B cell (primary cell): ENCODE measurements around the gene ELOVL3. TPM values are rescaled to one million over a fixed set of nuclear protein-coding genes. Genes with fewer than 3 reads are reported as not detected.

Experiments used
- ATAC-seq: fragments of 200-7000 bp; cut with Tn5 transposase; one replicate; pipeline ENCODE4 v1.10.0; 2021; ENCODE audit warnings: low read depth, mild to moderate bottlenecking, moderate number of reproducible peaks, moderate library complexity
- CTCF ChIA-PET: fragments of 350-600 bp; sonication (Branson Sonifier 250); formaldehyde crosslinking; loops from one replicate; lab custom pipeline; 2021; ENCODE audit warnings: antibody characterized with exemption, inconsistent platforms; lab: Charles Lee
- POLR2A ChIA-PET: fragments of 350-600 bp; sonication (Branson Sonifier 250); formaldehyde crosslinking; loops from one replicate; lab custom pipeline; 2021; ENCODE audit warnings: antibody characterized with exemption; lab: Charles Lee
- DNase-seq: peaks from one replicate; pipeline ENCODE4 v3.0.0; 2013
- H2AFZ ChIP-seq: 2 replicates; pipeline ENCODE4 v1.6.1; 2012; ENCODE audit warnings: mild to moderate bottlenecking, low read depth, low read length; ENCODE audit not compliant: insufficient read depth, poor library complexity, severe bottlenecking
- H3K27ac ChIP-seq, 2 donors: 1 replicate in 1 of 2; 2 replicates in 1 of 2; pipeline ENCODE4 v1.5.1; 2012 to 2013; ENCODE audit warnings: low read length in 2 of 2, mild to moderate bottlenecking in 2 of 2, moderate library complexity in 1 of 2
- H3K27me3 ChIP-seq, 4 experiments: fragments of 200-600 bp in 1 of 4; sonication (generic) in 1 of 4; replicated peaks in 1 of 4; 1 replicate in 2 of 4; 2 replicates in 2 of 4; pipeline versions ENCODE4 v1.6.1 to v1.7.0; 2013 to 2016; ENCODE audit warnings: low read length in 3 of 4, mild to moderate bottlenecking in 2 of 4, mixed read lengths in 1 of 4, moderate library complexity in 1 of 4; ENCODE audit not compliant: insufficient read depth in 4 of 4, control insufficient read depth in 3 of 4; ENCODE audit errors: control extremely low read depth in 1 of 4
- H3K36me3 ChIP-seq, 2 experiments: replicated peaks in 1 of 2; 1 replicate in 1 of 2; 2 replicates in 1 of 2; pipeline versions ENCODE4 v1.6.1 to v1.7.1; 2013; ENCODE audit warnings: low read length in 1 of 2; ENCODE audit not compliant: insufficient read depth in 2 of 2, control insufficient read depth in 1 of 2; ENCODE audit errors: control extremely low read depth in 1 of 2, extremely low read depth in 1 of 2
- H3K4me1 ChIP-seq, 2 donors: fragments of 200-600 bp in 1 of 2; sonication (generic) in 1 of 2; 1 replicate in 1 of 2; 2 replicates in 1 of 2; pipeline versions ENCODE4 v1.5.1 to v1.6.1; 2013 to 2017; ENCODE audit warnings: low read length in 2 of 2; ENCODE audit not compliant: control insufficient read depth in 2 of 2, insufficient read depth in 2 of 2
- H3K4me2 ChIP-seq: replicated peaks from 2 replicates; pipeline ENCODE3; 2012; ENCODE audit warnings: mild to moderate bottlenecking, low read depth, low read length; ENCODE audit not compliant: poor library complexity, severe bottlenecking
- H3K4me3 ChIP-seq, 5 experiments: fragments of 200-600 bp in 1 of 5; sonication (generic) in 1 of 5; 1 replicate in 3 of 5; 2 replicates in 2 of 5; pipeline versions ENCODE4 v1.5.1 to v1.7.0; 2011 to 2016; ENCODE audit warnings: low read length in 4 of 5, mild to moderate bottlenecking in 4 of 5, low read depth in 2 of 5, control low read depth in 1 of 5, moderate library complexity in 1 of 5; ENCODE audit not compliant: insufficient read depth in 1 of 5; ENCODE audit errors: control extremely low read depth in 1 of 5, extremely low read depth in 1 of 5
- H3K79me2 ChIP-seq: fragments of 200-600 bp; sonication (generic); one replicate; pipeline ENCODE4 v1.6.0; 2016; ENCODE audit warnings: low read length; ENCODE audit not compliant: control insufficient read depth, insufficient read depth
- H3K9ac ChIP-seq: fragments of 200-600 bp; sonication (generic); 2 replicates; pipeline ENCODE4 v1.6.1; 2017; ENCODE audit warnings: mild to moderate bottlenecking, low read length, moderate library complexity
- H3K9me3 ChIP-seq, 3 donors: one replicate each; pipeline versions ENCODE4 v1.6.1 to v1.7.1; 2013; ENCODE audit warnings: low read length in 2 of 3; ENCODE audit not compliant: control insufficient read depth in 2 of 3, insufficient read depth in 1 of 3; ENCODE audit errors: control extremely low read depth in 1 of 3
- H4K20me1 ChIP-seq: 2 replicates; pipeline ENCODE4 v1.6.0; 2012; ENCODE audit warnings: mild to moderate bottlenecking, low read length; ENCODE audit not compliant: insufficient read depth, control insufficient read depth, poor library complexity, severe bottlenecking
- H3K27ac Mint-ChIP-seq: one replicate; pipeline ENCODE4 v1.8.0; 2021; ENCODE audit warnings: mixed read lengths
- H3K27me3 Mint-ChIP-seq: one replicate; pipeline ENCODE4 v1.8.0; 2021; ENCODE audit warnings: mixed read lengths
- H3K4me1 Mint-ChIP-seq: one replicate; pipeline ENCODE4 v1.8.0; 2021; ENCODE audit warnings: mixed read lengths
- H3K4me3 Mint-ChIP-seq: one replicate; pipeline ENCODE4 v1.8.0; 2021; ENCODE audit warnings: mixed read lengths
- H3K9me3 Mint-ChIP-seq: one replicate; pipeline ENCODE4 v1.8.0; 2022; ENCODE audit warnings: mixed read lengths; ENCODE audit not compliant: insufficient read depth
- EZH2 ChIP-seq: IDR thresholded peaks from 2 replicates; pipeline ENCODE4 v1.6.1; 2012; ENCODE audit warnings: borderline replicate concordance, low read depth, mild to moderate bottlenecking, moderate library complexity, low read length; ENCODE audit not compliant: insufficient read depth, poor library complexity, severe bottlenecking
- WGBS: methylation state at CpG from one replicate; pipeline ENCODE4 v1.1.5; 2013; ENCODE audit warnings: missing lambda C conversion rate; ENCODE audit not compliant: insufficient coverage; 5-methylcytosine and 5-hydroxymethylcytosine counted together
- intact Hi-C: fragments of 100-400 bp; cut with micrococcal nuclease; formaldehyde crosslinking; loops from one replicate; pipeline ENCODE4 v1.10.0; 2022
- polyA plus RNA-seq: library from polyadenylated mRNA; depleted of rRNA; stranded (reverse); fragments of >200 nt; gene quantifications from 2 replicates; pipeline ENCODE4 v1.2.3, GENCODE V29; 2012
- total RNA-seq, 2 donors: library from RNA; stranded (reverse); fragments of 120-200 nt in 1 of 2; gene quantifications; 1 replicate in 1 of 2; 2 replicates in 1 of 2; pipeline versions ENCODE4 v1.2.3 to v1.2.4, GENCODE V29; 2013 to 2022
- TF ChIP-seq, protein P1 (sequence below): fragments of 200-600 bp; IDR thresholded peaks from one replicate; pipeline ENCODE4 v1.8.0; 2022; ENCODE audit warnings: antibody characterized with exemption, mild to moderate bottlenecking

Gene ELOVL3
- total and polyA plus RNA-seq, 2 donors (not counting 1 experiment from before 2014, with no cell fraction given), result not detected

DNA sequence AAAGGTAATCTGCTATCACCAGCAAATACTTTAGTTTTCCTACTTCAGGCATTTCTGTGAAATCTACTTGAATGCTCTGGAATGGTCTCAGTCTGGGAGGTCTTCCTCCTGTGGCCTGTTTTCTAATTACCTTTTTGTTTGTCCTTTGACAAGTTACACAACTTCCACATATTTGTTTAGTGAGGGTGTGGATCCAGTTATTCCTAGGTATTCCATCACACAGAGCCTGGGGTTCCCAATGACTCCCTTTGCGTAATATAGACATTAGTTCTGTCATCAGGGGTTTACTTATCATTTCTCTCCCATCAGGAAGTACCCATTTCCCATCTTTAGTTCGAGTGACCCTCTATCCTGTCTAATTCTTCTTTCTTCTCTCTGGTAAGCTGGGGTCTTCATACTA is 28.1 kb upstream of the ELOVL3 start:
- Histone ChIP-seq H2AFZ (no peak overlapping the region), H3K79me2 (no peaks in the 10 kb centered on the region), H3K36me3 (no peaks in the 10 kb centered on the region), H4K20me1 (no peaks in the 10 kb centered on the region), H3K27ac (no peak overlapping the region), H3K9me3 (no peaks in the 10 kb centered on the region), H3K9ac (no peak overlapping the region), H3K4me2 (no peak overlapping the region), H3K4me1 (peaks cover 0 to 3% of the 10 kb centered on the region in 2 donors), H3K4me3 (no peak overlapping the region), H3K27me3 (no peaks in the 10 kb centered on the region)
- Mint-ChIP-seq H3K27ac (no peak overlapping the region), H3K4me3 (no peak overlapping the region), H3K4me1 (peaks cover 11% of the 10 kb centered on the region), H3K9me3 (no peaks in the 10 kb centered on the region), H3K27me3 (peaks cover 28% of the 10 kb centered on the region)
- POLR2A ChIA-PET, result no interaction called here
- intact Hi-C loops, result no loop called here
- CTCF ChIA-PET, result no interaction called here
- WGBS, result no CpG with 5 or more reads among the region's 2 CpGs
- ATAC-seq, result no peak
- no peak for TF ChIP-seq EZH2
- TF ChIP-seq, protein P1, sequence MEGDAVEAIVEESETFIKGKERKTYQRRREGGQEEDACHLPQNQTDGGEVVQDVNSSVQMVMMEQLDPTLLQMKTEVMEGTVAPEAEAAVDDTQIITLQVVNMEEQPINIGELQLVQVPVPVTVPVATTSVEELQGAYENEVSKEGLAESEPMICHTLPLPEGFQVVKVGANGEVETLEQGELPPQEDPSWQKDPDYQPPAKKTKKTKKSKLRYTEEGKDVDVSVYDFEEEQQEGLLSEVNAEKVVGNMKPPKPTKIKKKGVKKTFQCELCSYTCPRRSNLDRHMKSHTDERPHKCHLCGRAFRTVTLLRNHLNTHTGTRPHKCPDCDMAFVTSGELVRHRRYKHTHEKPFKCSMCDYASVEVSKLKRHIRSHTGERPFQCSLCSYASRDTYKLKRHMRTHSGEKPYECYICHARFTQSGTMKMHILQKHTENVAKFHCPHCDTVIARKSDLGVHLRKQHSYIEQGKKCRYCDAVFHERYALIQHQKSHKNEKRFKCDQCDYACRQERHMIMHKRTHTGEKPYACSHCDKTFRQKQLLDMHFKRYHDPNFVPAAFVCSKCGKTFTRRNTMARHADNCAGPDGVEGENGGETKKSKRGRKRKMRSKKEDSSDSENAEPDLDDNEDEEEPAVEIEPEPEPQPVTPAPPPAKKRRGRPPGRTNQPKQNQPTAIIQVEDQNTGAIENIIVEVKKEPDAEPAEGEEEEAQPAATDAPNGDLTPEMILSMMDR, result no peak
- no peak for DNase-seq

DNA sequence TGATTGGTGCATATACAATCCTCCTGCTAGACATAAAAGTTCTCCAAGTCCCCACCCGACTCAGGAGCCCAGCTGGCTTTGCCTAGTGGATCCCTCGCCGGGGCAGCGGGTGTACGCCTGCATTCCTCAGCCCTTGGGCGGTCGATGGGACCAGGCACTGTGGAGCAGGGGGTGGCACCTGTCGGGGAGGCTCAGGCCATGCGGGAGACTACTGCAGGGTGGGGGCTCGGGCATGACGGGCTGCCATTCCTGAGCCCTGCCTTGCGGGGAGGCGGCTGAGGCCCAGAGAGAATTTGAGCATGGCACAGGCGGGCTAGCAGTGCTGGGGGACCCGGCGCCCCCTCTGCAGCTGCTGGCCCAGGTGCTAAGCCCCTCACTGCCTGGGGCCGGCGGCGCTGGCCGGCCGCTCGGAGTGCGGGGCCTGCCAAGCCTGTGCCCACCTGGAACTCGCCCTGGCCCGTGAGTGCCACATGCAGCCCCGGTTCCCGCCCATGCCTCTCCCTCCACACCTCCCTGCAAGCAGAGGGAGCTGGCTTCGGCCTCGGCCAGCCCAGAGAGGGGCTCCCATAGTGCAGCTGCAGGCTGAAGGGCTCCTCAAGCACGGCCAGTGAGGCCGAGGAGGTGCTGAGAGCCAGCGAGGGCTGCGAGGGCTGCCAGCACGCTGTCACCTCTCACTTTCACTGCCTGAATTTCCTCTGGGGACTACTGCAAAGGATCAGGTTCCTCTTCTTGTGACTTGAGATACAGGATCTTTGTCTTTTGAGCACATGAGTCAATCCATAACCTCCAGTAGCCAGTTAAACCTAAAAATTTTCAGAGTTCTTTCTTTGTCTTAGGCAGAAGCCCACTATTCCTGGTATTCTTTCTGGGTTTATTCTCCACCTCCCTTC is 25.1 kb upstream of the ELOVL3 start:
- Mint-ChIP-seq H3K27ac (no peak overlapping the region), H3K9me3 (peaks cover 11% of the 10 kb centered on the region), H3K4me1 (peaks cover 11% of the 10 kb centered on the region), H3K4me3 (no peak overlapping the region), H3K27me3 (peaks cover 28% of the 10 kb centered on the region)
- no peak overlapping the region for H3K4me2 ChIP-seq
- TF ChIP-seq, protein P1, result no peak
- no peak for TF ChIP-seq EZH2
- H3K79me2 ChIP-seq, result no peaks in the 10 kb centered on the region
- H3K9ac ChIP-seq, result no peak overlapping the region
- H3K4me1 ChIP-seq, result peaks cover 0 to 3% of the 10 kb centered on the region in 2 donors
- ChIA-PET POLR2A (no interaction called here), CTCF (interaction anchor here (0.6 kb wide), 1 partner anchor 350 kb away, joined by 3 read pairs; no protein-coding TSS in a partner anchor)
- intact Hi-C loops, result no loop called here
- H3K27me3 ChIP-seq, result peaks cover 0 to 11% (median 1%) of the 10 kb centered on the region in 4 experiments
- peak; percentile 29 for DNase-seq
- ATAC-seq, result no peak
- WGBS, result 87% methylated on average over 34 of the region's 34 CpGs
- no peaks in the 10 kb centered on the region for H4K20me1 ChIP-seq
- H3K9me3 ChIP-seq, result peaks cover 0 to 12% (median 10%) of the 10 kb centered on the region in 3 donors
- no peaks in the 10 kb centered on the region for H3K36me3 ChIP-seq
- H2AFZ ChIP-seq, result no peak overlapping the region
- H3K4me3 ChIP-seq, result no peak overlapping the region
- H3K27ac ChIP-seq, result no peak overlapping the region
